ENCODE results near the gene WDR18.

The WDR18 gene

GRCh38 chr19:1041835-1042685, 57.9 kb downstream of the WDR18 start:
- no peak overlapping the region for H3K4me3 Mint-ChIP-seq
- H3K27me3 Mint-ChIP-seq = no peaks in the 10 kb centered on the region
- peaks cover 53% of the 10 kb centered on the region for H3K4me1 Mint-ChIP-seq
- H3K9me3 Mint-ChIP-seq = no peaks in the 10 kb centered on the region
- peaks cover 42% of the 10 kb centered on the region for H3K36me3 Mint-ChIP-seq
- ATAC-seq = no peak
- H3K27ac Mint-ChIP-seq = no peak overlapping the region

GRCh38 chr19:1042689-1043511, 58.8 kb downstream of the WDR18 start:
- ATAC-seq = no peak
- no peak overlapping the region for H3K4me3 Mint-ChIP-seq
- peaks cover 33% of the 10 kb centered on the region for H3K36me3 Mint-ChIP-seq
- H3K27me3 Mint-ChIP-seq = no peaks in the 10 kb centered on the region
- no peaks in the 10 kb centered on the region for H3K9me3 Mint-ChIP-seq
- peaks cover 45% of the 10 kb centered on the region for H3K4me1 Mint-ChIP-seq
- H3K27ac Mint-ChIP-seq = no peak overlapping the region
